OCI-LY7 (cell line): Measurements from ENCODE around the gene GATAD2A. TPM values are rescaled to one million over a fixed set of nuclear protein-coding genes. Genes with fewer than 3 reads are reported as not detected.

Experiments
- BruUV-seq: library from RNA; stranded (reverse); fragments of 400-500 nt; replicated peaks from 2 replicates; lab custom pipeline; 2021; lab: Mats Ljungman, UMichigan
- CTCF ChIA-PET: fragments of 300-600 bp; sonication (Branson Sonifier 250); formaldehyde crosslinking; loops from one replicate; lab custom pipeline; 2022; ENCODE audit warnings: antibody characterized with exemption; ENCODE audit not compliant: unreplicated experiment; lab: Charles Lee
- POLR2A ChIA-PET: fragments of 300-600 bp; sonication (Branson Sonifier 250); formaldehyde crosslinking; loops from one replicate; lab custom pipeline; 2022; ENCODE audit warnings: antibody characterized with exemption; lab: Charles Lee
- DNase-seq: peaks from one replicate; pipeline ENCODE4 v3.0.0-alpha.2; 2015; ENCODE audit warnings: low spot score
- H2AFZ ChIP-seq: fragments of 200-600 bp; sonication (generic), shearing (Covaris generic); 2 replicates; pipeline ENCODE4 v1.6.1; 2014; ENCODE audit warnings: mild to moderate bottlenecking, antibody characterized with exemption, low read length, moderate library complexity
- H3K27ac ChIP-seq: fragments of 200-600 bp; sonication (generic); 2 replicates; pipeline ENCODE4 v1.5.1; 2014; ENCODE audit warnings: mixed run types, low read depth, mild to moderate bottlenecking, moderate library complexity, low read length, inconsistent platforms; ENCODE audit not compliant: poor library complexity, severe bottlenecking
- H3K36me3 ChIP-seq: fragments of 200-600 bp; sonication (generic); 2 replicates; pipeline ENCODE4 v1.6.1; 2014; ENCODE audit warnings: mild to moderate bottlenecking, antibody characterized with exemption, low read length, moderate library complexity, mixed read lengths; ENCODE audit not compliant: insufficient read depth
- H3K4me1 ChIP-seq: fragments of 200-600 bp; sonication (generic); 2 replicates; pipeline ENCODE4 v1.5.1; 2014; ENCODE audit warnings: mild to moderate bottlenecking, low read length; ENCODE audit not compliant: insufficient read depth, poor library complexity, severe bottlenecking
- H3K4me2 ChIP-seq: fragments of 200-600 bp; sonication (generic); 2 replicates; pipeline ENCODE4 v1.6.1; 2014; ENCODE audit warnings: mild to moderate bottlenecking, low read length
- H3K4me3 ChIP-seq: fragments of 200-600 bp; sonication (generic); 2 replicates; pipeline ENCODE4 v1.5.1; 2014; ENCODE audit warnings: mild to moderate bottlenecking, low read depth, low read length; ENCODE audit not compliant: poor library complexity, severe bottlenecking
- H3K79me2 ChIP-seq: fragments of 200-600 bp; sonication (generic); 2 replicates; pipeline ENCODE4 v1.6.1; 2016; ENCODE audit warnings: low read depth, mild to moderate bottlenecking, low read length, moderate library complexity, mixed read lengths; ENCODE audit not compliant: insufficient read depth
- H3K9me2 ChIP-seq: fragments of 200-600 bp; sonication (generic); 2 replicates; pipeline ENCODE4 v1.6.1; 2016; ENCODE audit warnings: mild to moderate bottlenecking, low read length, mixed read lengths; ENCODE audit not compliant: insufficient read depth
- H3K9me3 ChIP-seq: fragments of 200-600 bp; sonication (generic); 2 replicates; pipeline ENCODE4 v1.6.1; 2014; ENCODE audit warnings: mild to moderate bottlenecking, mixed run types, low read length, mixed read lengths
- H4K20me1 ChIP-seq: fragments of 200-600 bp; sonication (generic); 2 replicates; pipeline ENCODE4 v1.6.1; 2014; ENCODE audit warnings: mild to moderate bottlenecking, antibody characterized with exemption, low read length, moderate library complexity, mixed read lengths; ENCODE audit not compliant: insufficient read depth
- CTCF ChIP-seq: fragments of 200-600 bp; sonication (generic); conservative IDR thresholded peaks from 2 replicates; pipeline ENCODE4 v1.5.1; 2014; ENCODE audit warnings: mild to moderate bottlenecking, antibody characterized with exemption, low read length, moderate library complexity, mixed read lengths
- EZH2phosphoT487 ChIP-seq: fragments of 200-600 bp; sonication (generic); IDR thresholded peaks from 2 replicates; pipeline ENCODE4 v1.6.1; 2018; ENCODE audit warnings: low read depth, borderline replicate concordance, mild to moderate bottlenecking, mixed run types, antibody characterized with exemption, low read length, moderate library complexity, mixed read lengths
- intact Hi-C: fragments of 100-400 bp; cut with micrococcal nuclease; formaldehyde crosslinking; loops from one replicate; pipeline ENCODE4 v1.10.0; 2022; ENCODE audit not compliant: unreplicated experiment
- total RNA-seq, 2 experiments: library from RNA; depleted of rRNA in 1 of 2; stranded (reverse); fragments of >200 nt in 1 of 2; shearing (Covaris generic) in 1 of 2; gene quantifications; 2 replicates each; pipeline ENCODE4 v1.2.3, GENCODE V29; 2014 to 2022

Gene GATAD2A
- total RNA-seq, 2 experiments from 2014 or later, result 62.8 to 156 TPM

- no peak overlapping the region for H3K4me3 ChIP-seq
- BruUV-seq, result no TSS peak
- no peaks in the 10 kb centered on the region for H4K20me1 ChIP-seq
- no peaks in the 10 kb centered on the region for H3K36me3 ChIP-seq
- no peak overlapping the region for H3K27ac ChIP-seq
- ChIA-PET POLR2A (interaction anchor here (0.6 kb wide), 2 partner anchors 12 to 151 kb away, joined by 3 to 4 read pairs; no protein-coding TSS in a partner anchor), CTCF (interaction anchor here (0.5 to 0.6 kb wide), 2 partner anchors 23 to 184 kb away, joined by 3 read pairs; no protein-coding TSS in a partner anchor)
- H3K9me2 ChIP-seq, result no peaks in the 10 kb centered on the region
- H3K4me1 ChIP-seq, result no peaks in the 10 kb centered on the region
- intact Hi-C loops, result no loop called here
- TF ChIP-seq EZH2phosphoT487 (no peak), CTCF (peak; percentile 46)
- DNase-seq, result peak; percentile 19
- H3K79me2 ChIP-seq, result no peaks in the 10 kb centered on the region
- H2AFZ ChIP-seq, result no peak overlapping the region
- no peak overlapping the region for H3K4me2 ChIP-seq
- no peaks in the 10 kb centered on the region for H3K9me3 ChIP-seq
These were observed 147.3 kb downstream of the GATAD2A start for GRCh38 chr19:19552798-19553197.

GRCh38 chr19:19553670-19554069 is 148.2 kb downstream of the GATAD2A start:
- no peaks in the 10 kb centered on the region for H3K9me2 ChIP-seq
- no peak overlapping the region for H3K27ac ChIP-seq
- H3K9me3 ChIP-seq, result no peaks in the 10 kb centered on the region
- H2AFZ ChIP-seq, result no peak overlapping the region
- H3K4me1 ChIP-seq, result no peaks in the 10 kb centered on the region
- CTCF ChIA-PET, result interaction anchor here (1.0 kb wide), 1 partner anchor 29 kb away, joined by 3 read pairs; no protein-coding TSS in a partner anchor
- H4K20me1 ChIP-seq, result no peaks in the 10 kb centered on the region
- no peaks in the 10 kb centered on the region for H3K79me2 ChIP-seq
- DNase-seq, result no peak
- H3K36me3 ChIP-seq, result no peaks in the 10 kb centered on the region
- TF ChIP-seq EZH2phosphoT487 (no peak), CTCF (no peak)
- intact Hi-C loops, result no loop called here
- H3K4me3 ChIP-seq, result no peak overlapping the region
- no peak overlapping the region for H3K4me2 ChIP-seq
- BruUV-seq, result no TSS peak
- POLR2A ChIA-PET, result interaction anchor here (0.6 kb wide), 1 partner anchor 161 kb away, joined by 4 read pairs; no protein-coding TSS in a partner anchor
